PC-3 (cell line): Measurements from ENCODE around the gene ACYP2.
"Not testable (repeated sequence)": the region's sequence is repeated elsewhere in the genome, so short reads cannot be mapped to it uniquely, and the experiment has no call there.

Experiments used
- CTCF ChIP-seq: fragments of 300-600 bp; sonication (generic); conservative IDR thresholded peaks from 2 replicates; pipeline ENCODE4 v1.5.1; 2017; ENCODE audit warnings: antibody characterized with exemption, low read depth, mild to moderate bottlenecking, low read length
- EZH2 ChIP-seq: fragments of 300-600 bp; sonication (generic); IDR thresholded peaks from one replicate; pipeline ENCODE4 v1.6.1; 2017; ENCODE audit warnings: antibody characterized with exemption, mild to moderate bottlenecking, low read length; ENCODE audit not compliant: unreplicated experiment
- EZH2phosphoT487 ChIP-seq: fragments of 300-600 bp; sonication (generic); IDR thresholded peaks from 2 replicates; pipeline ENCODE4 v1.6.1; 2018; ENCODE audit warnings: mild to moderate bottlenecking, antibody characterized with exemption, low read length, borderline replicate concordance

- not testable (repeated sequence) for TF ChIP-seq EZH2, CTCF, EZH2phosphoT487
Measured at GRCh38 chr2:54127174-54127573, 11.8 kb downstream of the ACYP2 start.
